SH-SY5Y (cell line): Measurements from ENCODE around the gene SEC24A.

ENCODE experiments used
- GATA2 ChIP-seq: IDR thresholded peaks from 2 replicates; pipeline ENCODE4 v1.6.1; 2011; ENCODE audit warnings: mild to moderate bottlenecking, low read depth, low read length
- GATA3 ChIP-seq: IDR thresholded peaks from 2 replicates; pipeline ENCODE4 v1.6.1; 2011; ENCODE audit warnings: low read depth, mild to moderate bottlenecking, low read length, moderate library complexity

GRCh38 chr5:134600600-134600999 lies 48.0 kb upstream of the SEC24A start:
- TF ChIP-seq GATA2 = no peak
- no peak for TF ChIP-seq GATA3
